Ectodermal cell (in vitro differentiated cells): ENCODE measurements around the gene SPRYD3.
A peak's percentile ranks its signal among the peaks of the same experiment; 100 is the strongest.
"Not testable (repeated sequence)": the region's sequence is repeated elsewhere in the genome, so short reads cannot be mapped to it uniquely, and the experiment has no call there.

Experiments used
- H3K27ac ChIP-seq: 2 replicates; pipeline ENCODE4 v1.7.0; 2013; ENCODE audit warnings: mild to moderate bottlenecking, low read depth, low read length; ENCODE audit not compliant: insufficient read depth, poor library complexity, severe bottlenecking
- H3K27me3 ChIP-seq: 2 replicates; pipeline ENCODE4 v1.7.0; 2013; ENCODE audit warnings: mild to moderate bottlenecking, low read length; ENCODE audit not compliant: insufficient read depth, control insufficient read depth, poor library complexity, severe bottlenecking
- H3K36me3 ChIP-seq: one replicate; pipeline ENCODE4 v1.7.0; 2013; ENCODE audit warnings: low read length; ENCODE audit not compliant: control insufficient read depth, insufficient read depth
- H3K4me1 ChIP-seq: one replicate; pipeline ENCODE4 v1.7.0; 2013; ENCODE audit warnings: low read length; ENCODE audit not compliant: control insufficient read depth, insufficient read depth
- H3K4me3 ChIP-seq: 2 replicates; pipeline ENCODE4 v1.7.0; 2013; ENCODE audit warnings: low read depth, low read length, control low read depth; ENCODE audit not compliant: insufficient read depth
- H3K9me3 ChIP-seq: 2 replicates; pipeline ENCODE4 v1.7.0; 2013; ENCODE audit warnings: mild to moderate bottlenecking, low read length, moderate library complexity; ENCODE audit not compliant: control insufficient read depth
- WGBS, 2 experiments: methylation state at CpG; one replicate each; pipeline ENCODE4 v1.1.7; 2013; ENCODE audit warnings: missing lambda C conversion rate in 2 of 2; 5-methylcytosine and 5-hydroxymethylcytosine counted together

Gene SPRYD3

DNA sequence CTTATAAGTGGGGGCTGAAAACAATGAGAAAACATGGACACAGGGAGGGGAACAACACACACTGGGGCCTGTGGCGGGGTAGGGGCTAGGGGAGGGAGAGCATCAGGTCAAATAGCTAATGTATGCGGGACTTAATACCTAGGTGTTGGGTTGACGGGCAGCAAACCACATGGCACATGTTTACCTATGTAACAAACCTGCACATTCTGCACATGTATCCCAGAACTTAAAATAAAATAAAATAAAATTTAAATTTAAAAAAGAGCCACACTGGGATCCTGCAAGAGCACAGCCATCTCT, 16.4 kb upstream of the SPRYD3 start:
- H3K27me3 ChIP-seq: peaks cover 42% of the 10 kb centered on the region

DNA sequence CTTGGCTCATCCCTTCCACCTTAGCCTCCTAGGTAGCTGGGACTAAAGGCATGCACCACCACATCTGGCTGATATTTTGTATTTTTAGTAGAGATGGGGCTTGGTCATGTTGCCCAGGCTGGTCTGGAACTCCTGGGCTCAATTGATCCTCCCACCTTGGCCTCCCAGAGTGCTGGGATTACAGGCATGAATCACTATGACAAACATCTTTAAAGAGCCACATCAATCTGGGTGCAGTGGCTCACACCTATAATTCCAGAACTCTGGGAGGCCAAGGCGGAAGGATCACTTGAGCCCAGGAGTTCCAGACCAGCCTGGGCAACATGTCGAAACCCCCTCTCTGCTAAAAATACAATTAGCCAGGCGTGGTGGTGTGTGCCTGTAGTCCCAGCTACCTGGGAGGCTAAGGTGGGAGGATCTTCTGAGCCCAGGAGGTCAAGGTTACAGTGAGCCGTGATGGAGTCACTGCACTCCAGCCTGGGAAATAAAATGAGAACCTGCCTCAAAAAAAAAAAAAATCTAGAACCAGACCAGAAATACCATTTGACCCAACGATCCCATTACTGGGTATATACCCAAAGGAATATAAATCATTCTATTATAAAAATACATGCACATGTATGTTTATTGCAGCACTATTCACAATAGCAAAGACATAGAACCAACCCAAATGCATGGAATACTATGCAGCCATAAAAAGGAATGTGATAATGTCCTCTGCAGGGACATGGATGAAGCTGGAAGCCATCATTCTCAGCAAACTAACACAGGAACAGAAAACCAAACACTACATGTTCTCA, 15.8 kb upstream of the SPRYD3 start:
- H3K9me3 ChIP-seq, H3K27ac ChIP-seq, H3K4me3 ChIP-seq, H3K36me3 ChIP-seq: not testable (repeated sequence)
- Histone ChIP-seq H3K4me1 (peaks cover 16% of the 10 kb centered on the region), H3K27me3 (peaks cover 42% of the 10 kb centered on the region)
- WGBS, 2 experiments: 88 to 94% methylated on average over 4 to 5 of the region's 5 CpGs

More for the DNA sequence above, 16.4 kb upstream of the SPRYD3 start:
- H3K27ac ChIP-seq, H3K4me3 ChIP-seq, H3K9me3 ChIP-seq, H3K36me3 ChIP-seq: not testable (repeated sequence)
- 95% methylated on average over 3 of the region's 3 CpGs for WGBS, 2 experiments
- H3K4me1 ChIP-seq: peaks cover 16% of the 10 kb centered on the region

DNA sequence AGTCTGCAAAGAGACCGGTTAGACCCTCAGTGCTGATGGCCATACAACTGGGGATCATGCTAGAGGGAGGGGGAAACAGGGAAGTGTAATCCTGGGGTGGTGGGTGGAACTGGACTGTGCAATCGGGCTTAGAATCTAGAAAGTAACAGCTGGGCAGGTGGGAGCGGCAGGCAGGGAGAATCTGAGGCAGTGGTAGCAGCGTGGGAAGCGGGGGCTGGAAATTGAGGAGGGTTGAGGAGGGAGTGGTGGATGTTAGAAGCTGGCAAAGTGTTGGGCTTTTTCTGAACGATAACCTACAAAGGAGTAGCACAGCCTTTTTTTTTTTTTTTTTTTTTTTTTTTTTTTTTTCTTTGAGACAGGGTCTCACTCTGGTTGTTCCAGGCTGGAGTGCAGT, 15.2 kb upstream of the SPRYD3 start:
- Histone ChIP-seq H3K27me3 (peaks cover 42% of the 10 kb centered on the region), H3K36me3 (no peaks in the 10 kb centered on the region), H3K4me3 (no peak overlapping the region), H3K9me3 (no peaks in the 10 kb centered on the region), H3K27ac (no peak overlapping the region), H3K4me1 (peaks cover 15% of the 10 kb centered on the region)
- WGBS, 2 experiments: 87 to 90% methylated on average over 5 to 6 of the region's 6 CpGs

DNA sequence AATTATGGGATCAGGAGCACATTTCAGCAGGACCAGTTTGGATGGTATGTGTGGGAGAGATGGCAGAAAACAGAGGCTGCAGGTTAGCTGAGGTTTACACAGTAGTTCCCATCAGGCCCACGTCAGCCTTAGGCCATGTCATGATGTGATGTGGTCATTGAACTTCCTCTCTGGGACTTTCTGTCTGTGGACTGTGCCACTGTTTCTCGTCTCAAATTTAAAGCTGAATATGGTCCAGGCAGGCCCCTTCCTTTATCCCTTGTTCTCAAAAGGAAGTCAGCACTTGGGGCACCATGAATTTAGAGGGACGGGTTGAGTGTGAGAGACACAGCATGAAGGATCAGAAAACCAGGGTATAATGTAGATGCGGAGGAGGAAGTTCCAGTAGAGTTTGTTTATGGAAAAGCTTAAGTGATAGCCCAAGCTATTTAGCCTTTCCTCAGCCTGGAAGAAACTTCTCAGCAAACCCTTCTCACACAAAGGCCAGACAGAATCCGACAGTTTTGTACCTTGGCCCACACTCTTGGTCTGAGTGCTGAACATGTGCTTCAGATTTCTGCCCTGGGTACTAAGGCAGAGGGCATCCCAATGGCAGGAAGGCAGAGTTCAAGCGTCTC, 14.7 kb upstream of the SPRYD3 start:
- no peak overlapping the region for H3K27ac ChIP-seq
- peaks cover 10% of the 10 kb centered on the region for H3K4me1 ChIP-seq
- H3K27me3 ChIP-seq: peaks cover 37% of the 10 kb centered on the region
- H3K4me3 ChIP-seq: no peak overlapping the region
- H3K9me3 ChIP-seq: no peaks in the 10 kb centered on the region
- WGBS, 2 experiments: 81 to 82% methylated on average over 6 of the region's 6 CpGs
- no peaks in the 10 kb centered on the region for H3K36me3 ChIP-seq

DNA sequence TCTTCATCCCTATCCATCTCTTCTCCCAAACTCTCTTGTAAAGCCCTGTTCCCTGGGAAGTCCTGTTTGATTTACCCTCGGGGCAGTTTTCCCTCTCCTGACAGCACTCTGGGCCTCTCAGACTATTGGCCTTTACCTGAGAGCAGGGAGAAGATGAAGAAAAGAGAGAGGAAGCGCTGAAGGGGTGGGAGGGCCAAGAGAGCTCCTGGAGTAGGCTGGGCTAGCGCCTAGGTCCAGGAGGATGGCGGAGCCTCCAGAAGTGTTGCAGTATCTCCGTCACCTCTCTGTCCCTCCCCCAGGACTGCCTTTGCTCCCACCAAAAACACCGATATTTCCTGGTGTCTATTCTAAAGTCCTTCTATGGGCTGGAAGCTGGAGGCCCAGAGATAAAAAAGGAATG, 12.6 kb upstream of the SPRYD3 start:
- Histone ChIP-seq H3K4me1 (no peaks in the 10 kb centered on the region), H3K27me3 (peaks cover 16% of the 10 kb centered on the region), H3K9me3 (no peaks in the 10 kb centered on the region), H3K36me3 (no peaks in the 10 kb centered on the region), H3K4me3 (no peak overlapping the region), H3K27ac (no peak overlapping the region)
- WGBS, 2 experiments: 71 to 72% methylated on average over 6 of the region's 6 CpGs

DNA sequence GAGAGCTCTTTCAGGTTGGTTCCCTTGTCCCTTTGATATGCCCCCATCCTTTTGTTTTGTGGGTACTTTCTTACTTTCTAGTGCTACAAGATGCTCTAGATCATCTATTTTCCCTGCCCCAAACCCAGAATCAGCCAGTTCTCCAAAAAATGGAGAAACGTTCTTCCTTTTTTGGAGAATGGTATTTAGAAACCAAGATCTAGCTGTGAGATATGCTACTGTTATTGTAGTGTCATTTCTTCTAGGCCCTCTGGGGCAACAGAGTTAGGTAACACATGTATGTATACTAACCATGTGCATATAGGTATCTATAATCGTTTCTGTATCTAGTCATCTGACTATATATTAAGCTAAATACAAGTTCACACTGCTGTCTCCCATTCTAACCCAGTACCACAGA, 11.4 kb upstream of the SPRYD3 start:
- H3K36me3 ChIP-seq: no peaks in the 10 kb centered on the region
- no peaks in the 10 kb centered on the region for H3K9me3 ChIP-seq
- H3K27me3 ChIP-seq: peaks cover 5% of the 10 kb centered on the region
- H3K4me1 ChIP-seq: no peaks in the 10 kb centered on the region
- H3K4me3 ChIP-seq: no peak overlapping the region
- no peak overlapping the region for H3K27ac ChIP-seq
- WGBS, 2 experiments: 90 to 100% methylated on average over 1 to 2 of the region's 2 CpGs

DNA sequence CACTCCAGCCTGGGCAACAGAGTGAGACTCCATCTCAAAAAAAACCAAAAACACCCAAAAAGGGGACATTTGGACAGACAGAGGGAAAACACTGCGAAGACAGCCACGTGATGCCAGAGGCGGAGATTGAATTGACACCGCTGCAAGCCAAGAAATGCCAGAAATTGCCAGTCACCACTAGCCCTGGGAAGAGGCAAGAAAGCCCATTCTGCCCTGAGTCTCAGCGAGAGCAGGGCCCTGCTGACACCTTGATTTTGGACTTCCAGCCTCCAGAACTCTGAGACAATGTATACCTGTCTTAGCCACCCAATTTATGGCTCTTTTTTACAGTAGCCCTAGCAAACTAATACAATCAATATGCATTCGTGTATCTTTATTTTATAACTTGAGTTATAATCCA, 10.9 kb upstream of the SPRYD3 start:
- Histone ChIP-seq H3K27ac (no peak overlapping the region), H3K27me3 (peaks cover 5% of the 10 kb centered on the region), H3K36me3 (no peaks in the 10 kb centered on the region), H3K4me3 (no peak overlapping the region), H3K4me1 (no peaks in the 10 kb centered on the region), H3K9me3 (no peaks in the 10 kb centered on the region)
- WGBS, 2 experiments: 90 to 92% methylated on average over 5 to 6 of the region's 6 CpGs

DNA sequence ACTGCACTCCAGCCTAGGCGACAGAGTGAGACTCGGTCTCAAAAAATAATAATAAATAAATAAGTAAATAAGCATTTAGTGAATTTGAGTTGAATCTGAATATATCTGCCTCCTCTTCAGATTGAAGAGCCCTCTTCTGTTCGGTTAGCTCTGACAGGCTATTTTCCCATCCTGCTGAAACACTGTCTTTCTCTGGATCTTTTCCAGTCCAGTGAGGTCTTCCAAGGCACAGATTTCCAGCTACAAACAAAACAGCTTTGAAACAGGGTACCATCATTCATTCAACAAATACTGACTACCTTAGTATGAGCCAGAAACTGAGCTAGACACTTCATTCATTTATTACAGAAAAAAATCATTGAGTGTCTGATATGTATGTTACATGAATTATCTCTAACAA, 7.2 kb upstream of the SPRYD3 start:
- H3K36me3 ChIP-seq: no peaks in the 10 kb centered on the region
- H3K27ac ChIP-seq: no peak overlapping the region
- H3K27me3 ChIP-seq: peaks cover under 1% of the 10 kb centered on the region
- H3K4me1 ChIP-seq: no peaks in the 10 kb centered on the region
- H3K9me3 ChIP-seq: no peaks in the 10 kb centered on the region
- WGBS, 2 experiments: 94 to 97% methylated on average over 1 to 3 of the region's 3 CpGs
- H3K4me3 ChIP-seq: no peak overlapping the region

DNA sequence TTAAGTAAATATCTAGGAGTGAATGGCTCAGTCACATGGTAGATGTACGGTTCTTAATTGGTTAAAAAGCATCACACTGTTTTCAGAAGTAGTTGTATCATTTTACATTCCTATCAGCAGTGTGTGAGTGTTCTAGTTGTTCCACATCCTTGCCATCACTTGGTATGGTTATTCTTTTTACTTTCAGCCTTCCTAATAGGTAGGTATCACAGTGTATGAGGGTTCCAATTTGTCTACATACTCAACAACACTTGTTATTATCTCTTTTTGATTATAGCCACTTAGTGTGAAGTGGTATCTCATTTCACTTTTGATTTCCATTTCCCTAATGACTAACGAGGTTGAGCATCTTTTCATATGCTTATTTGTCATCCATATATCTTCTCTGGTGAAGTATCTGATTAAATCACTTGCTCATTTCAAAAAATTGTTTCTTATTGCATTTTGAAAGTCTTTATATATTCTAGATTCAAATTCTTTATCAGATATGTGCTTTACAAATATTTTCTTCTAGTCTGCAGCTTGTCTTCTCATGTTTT, 3.5 kb upstream of the SPRYD3 start:
- H3K4me3 ChIP-seq: no peak overlapping the region
- no peaks in the 10 kb centered on the region for H3K9me3 ChIP-seq
- no peaks in the 10 kb centered on the region for H3K27me3 ChIP-seq
- peaks cover 5% of the 10 kb centered on the region for H3K4me1 ChIP-seq
- 92 to 100% methylated on average over 1 to 2 of the region's 2 CpGs for WGBS, 2 experiments
- no peaks in the 10 kb centered on the region for H3K36me3 ChIP-seq
- H3K27ac ChIP-seq: no peak overlapping the region

DNA sequence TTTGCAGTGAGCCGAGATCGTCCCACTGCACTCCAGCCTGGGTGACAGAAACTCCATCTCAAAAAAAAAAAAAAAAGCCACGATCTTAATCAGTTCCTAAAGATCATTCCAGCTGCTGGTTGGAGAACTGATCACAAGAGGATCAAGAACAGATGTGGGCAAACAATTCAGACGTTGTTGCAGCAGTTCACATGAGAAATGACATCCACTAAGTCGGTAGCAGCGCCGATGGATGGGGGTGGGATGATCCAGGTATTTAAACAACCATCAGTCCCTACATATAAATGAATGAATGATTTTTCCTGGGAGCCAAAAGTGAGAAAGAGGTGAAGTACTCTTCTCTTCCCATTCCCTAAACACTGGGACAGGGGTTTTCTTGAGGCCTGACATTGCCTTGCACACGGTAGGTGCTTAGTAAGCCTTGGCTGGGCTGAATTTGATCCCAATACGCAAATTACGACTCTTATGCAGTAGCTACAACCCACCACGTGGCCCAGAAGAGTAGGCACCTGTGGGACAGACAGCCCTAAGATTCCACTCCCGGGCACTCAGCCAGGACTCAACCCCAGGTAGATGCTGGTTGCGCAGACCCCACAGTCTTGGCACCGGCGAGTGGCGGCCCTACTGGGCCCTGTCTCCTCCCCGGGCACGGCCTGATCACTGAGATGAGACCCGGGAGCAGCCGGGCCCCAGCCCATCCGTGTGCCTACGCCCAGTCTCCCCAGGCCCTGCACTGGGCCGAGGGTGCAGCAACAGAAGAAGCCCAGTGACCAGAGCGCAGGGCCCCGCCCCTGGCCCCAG, 565 bp downstream of the SPRYD3 start:
- 23 to 28% methylated on average over 22 to 25 of the region's 25 CpGs for WGBS, 2 experiments

More for the DNA sequence above, 565 bp downstream of the SPRYD3 start:
- peak overlapping the region; percentile 55 for H3K27ac ChIP-seq
- no peaks in the 10 kb centered on the region for H3K27me3 ChIP-seq
- peaks cover 5% of the 10 kb centered on the region for H3K4me1 ChIP-seq
- peak overlapping the region; percentile 56 for H3K4me3 ChIP-seq
- H3K36me3 ChIP-seq: no peaks in the 10 kb centered on the region
- no peaks in the 10 kb centered on the region for H3K9me3 ChIP-seq
